ENCODE results near the gene FAAH. TPM values are rescaled to one million over a fixed set of nuclear protein-coding genes. Genes with fewer than 3 reads are reported as not detected.

The FAAH gene
- total and polyA plus RNA-seq, 2 donors = 6.9 to 10.6 TPM

GRCh38 chr1:46455951-46456350 lies 61.8 kb downstream of the FAAH start:
- WGBS = 86% methylated on average over 27 of the region's 27 CpGs
- no peak for DNase-seq (ENCODE audit: extremely low spot score)
- Histone ChIP-seq H3K4me3 (ENCODE audit: low read depth, low read length) (no peak overlapping the region), H3K4me1 (ENCODE audit: insufficient read depth) (no peaks in the 10 kb centered on the region), H3K36me3 (ENCODE audit: insufficient read depth) (no peaks in the 10 kb centered on the region), H3K27ac (ENCODE audit: low read depth) (no peak overlapping the region)

- H3K4me1 ChIP-seq (ENCODE audit: insufficient read depth) = no peaks in the 10 kb centered on the region
- 78% methylated on average over 5 of the region's 5 CpGs for WGBS
- no peak overlapping the region for H3K4me3 ChIP-seq (ENCODE audit: low read depth, low read length)
- H3K27ac ChIP-seq (ENCODE audit: low read depth) = no peak overlapping the region
- DNase-seq (ENCODE audit: extremely low spot score) = no peak
- H3K36me3 ChIP-seq (ENCODE audit: insufficient read depth) = no peaks in the 10 kb centered on the region
Measured at GRCh38 chr1:46456411-46456963, 62.4 kb downstream of the FAAH start.

- H3K4me1 ChIP-seq (ENCODE audit: insufficient read depth) = no peaks in the 10 kb centered on the region
- no peak overlapping the region for H3K27ac ChIP-seq (ENCODE audit: low read depth)
- H3K4me3 ChIP-seq (ENCODE audit: low read depth, low read length) = no peak overlapping the region
- DNase-seq (ENCODE audit: extremely low spot score) = no peak
- H3K36me3 ChIP-seq (ENCODE audit: insufficient read depth) = no peaks in the 10 kb centered on the region
- WGBS = 84% methylated on average over 6 of the region's 6 CpGs
Measured at GRCh38 chr1:46457178-46457577, 63.1 kb downstream of the FAAH start.

GRCh38 chr1:46458190-46458589 lies 64.1 kb downstream of the FAAH start:
- Histone ChIP-seq H3K4me3 (ENCODE audit: low read depth, low read length) (no peak overlapping the region), H3K36me3 (ENCODE audit: insufficient read depth) (no peaks in the 10 kb centered on the region), H3K27ac (ENCODE audit: low read depth) (no peak overlapping the region), H3K4me1 (ENCODE audit: insufficient read depth) (no peaks in the 10 kb centered on the region)
- no peak for DNase-seq (ENCODE audit: extremely low spot score)
- 70% methylated on average over 4 of the region's 4 CpGs for WGBS

- Histone ChIP-seq H3K36me3 (ENCODE audit: insufficient read depth) (no peaks in the 10 kb centered on the region), H3K4me3 (ENCODE audit: low read depth, low read length) (no peak overlapping the region), H3K27ac (ENCODE audit: low read depth) (no peak overlapping the region), H3K4me1 (ENCODE audit: insufficient read depth) (no peaks in the 10 kb centered on the region)
- DNase-seq (ENCODE audit: extremely low spot score) = no peak
- 41% methylated on average over 7 of the region's 7 CpGs for WGBS
Measured at GRCh38 chr1:46458846-46459245, 64.7 kb downstream of the FAAH start.

GRCh38 chr1:46459315-46459714 lies 65.2 kb downstream of the FAAH start:
- DNase-seq (ENCODE audit: extremely low spot score) = no peak
- H3K4me1 ChIP-seq (ENCODE audit: insufficient read depth) = no peaks in the 10 kb centered on the region
- no peak overlapping the region for H3K4me3 ChIP-seq (ENCODE audit: low read depth, low read length)
- H3K36me3 ChIP-seq (ENCODE audit: insufficient read depth) = no peaks in the 10 kb centered on the region
- H3K27ac ChIP-seq (ENCODE audit: low read depth) = no peak overlapping the region
- WGBS = 85% methylated on average over 8 of the region's 8 CpGs

GRCh38 chr1:46461017-46461808 lies 67.1 kb downstream of the FAAH start:
- Histone ChIP-seq H3K4me3 (ENCODE audit: low read depth, low read length) (no peak overlapping the region), H3K4me1 (ENCODE audit: insufficient read depth) (no peaks in the 10 kb centered on the region), H3K36me3 (ENCODE audit: insufficient read depth) (no peaks in the 10 kb centered on the region), H3K27ac (ENCODE audit: low read depth) (no peak overlapping the region)
- WGBS = 59% methylated on average over 11 of the region's 11 CpGs
- no peak for DNase-seq (ENCODE audit: extremely low spot score)

- no peaks in the 10 kb centered on the region for H3K4me1 ChIP-seq (ENCODE audit: insufficient read depth)
- no peaks in the 10 kb centered on the region for H3K36me3 ChIP-seq (ENCODE audit: insufficient read depth)
- H3K4me3 ChIP-seq (ENCODE audit: low read depth, low read length) = no peak overlapping the region
- no peak for DNase-seq (ENCODE audit: extremely low spot score)
- WGBS = 46% methylated on average over 5 of the region's 5 CpGs
- H3K27ac ChIP-seq (ENCODE audit: low read depth) = no peak overlapping the region
Measured at GRCh38 chr1:46461809-46462448, 67.8 kb downstream of the FAAH start.

Other genes starting within 250 kb of the FAAH start
- 7.9 TPM for gene TSPAN1, start 219.2 kb upstream of the FAAH start, total RNA-seq
- 56.5 TPM for gene TSPAN1, start 219.2 kb upstream of the FAAH start, polyA plus RNA-seq
- gene P3R3URF, start 217.8 kb upstream of the FAAH start, total RNA-seq = not detected
- not detected for gene P3R3URF, start 217.8 kb upstream of the FAAH start, polyA plus RNA-seq
- 20.0 TPM for gene POMGNT1, start 195.9 kb upstream of the FAAH start, total RNA-seq
- gene POMGNT1, start 195.9 kb upstream of the FAAH start, polyA plus RNA-seq = 41.0 TPM
- 3.6 TPM for gene LURAP1, start 191.0 kb upstream of the FAAH start, total RNA-seq
- gene LURAP1, start 191.0 kb upstream of the FAAH start, polyA plus RNA-seq = 6.0 TPM
- 2.6 TPM for gene RAD54L, start 146.6 kb upstream of the FAAH start, total RNA-seq
- gene RAD54L, start 146.6 kb upstream of the FAAH start, polyA plus RNA-seq = 0.38 TPM
- gene LRRC41, start 90.7 kb upstream of the FAAH start, total RNA-seq = 60.3 TPM
- 57.6 TPM for gene LRRC41, start 90.7 kb upstream of the FAAH start, polyA plus RNA-seq
- 271 TPM for gene UQCRH, start 90.6 kb upstream of the FAAH start, total RNA-seq
- gene UQCRH, start 90.6 kb upstream of the FAAH start, polyA plus RNA-seq = 389 TPM
- gene NSUN4, start 53.5 kb upstream of the FAAH start, total RNA-seq = 15.9 TPM
- 16.7 TPM for gene NSUN4, start 53.5 kb upstream of the FAAH start, polyA plus RNA-seq
- gene DMBX1, start 95.5 kb downstream of the FAAH start, total RNA-seq = not detected
- gene DMBX1, start 95.5 kb downstream of the FAAH start, polyA plus RNA-seq = not detected
- not detected for gene KNCN, start 157.3 kb downstream of the FAAH start, total RNA-seq
- gene KNCN, start 157.3 kb downstream of the FAAH start, polyA plus RNA-seq = not detected
- 37.3 TPM for gene MKNK1, start 210.0 kb downstream of the FAAH start, total RNA-seq
- gene MKNK1, start 210.0 kb downstream of the FAAH start, polyA plus RNA-seq = 25.7 TPM
- gene MOB3C, start 222.5 kb downstream of the FAAH start, total RNA-seq = 17.2 TPM
- gene MOB3C, start 222.5 kb downstream of the FAAH start, polyA plus RNA-seq = 16.2 TPM

Measured in urinary bladder (tissue), 4 donors.